MM.1S (cell line): ENCODE measurements around the gene MMP25.

Experiments used
- DNase-seq: peaks from one replicate; pipeline ENCODE4 v3.0.0-alpha.2; 2015
- H2AFZ ChIP-seq: fragments of 300-600 bp; sonication (generic); 2 replicates; pipeline ENCODE4 v1.6.0; 2016; ENCODE audit warnings: antibody characterized with exemption, low read length
- H3F3A ChIP-seq: fragments of 300-600 bp; sonication (generic); 2 replicates; pipeline ENCODE4 v1.6.1; 2016; ENCODE audit warnings: mild to moderate bottlenecking, antibody characterized with exemption, low read length, moderate library complexity, mixed read lengths; ENCODE audit not compliant: insufficient read depth
- H3K27ac ChIP-seq: fragments of 300-600 bp; sonication (generic); 2 replicates; pipeline ENCODE4 v1.5.1; 2016; ENCODE audit warnings: mild to moderate bottlenecking, low read length
- H3K27me3 ChIP-seq: fragments of 300-600 bp; sonication (generic); replicated peaks from 2 replicates; pipeline ENCODE4 v1.6.0; 2016; ENCODE audit warnings: low read length; ENCODE audit not compliant: insufficient read depth
- H3K36me3 ChIP-seq: fragments of 300-600 bp; sonication (generic); replicated peaks from 2 replicates; pipeline ENCODE4 v1.6.1; 2016; ENCODE audit warnings: mild to moderate bottlenecking, low read length, mixed read lengths; ENCODE audit not compliant: insufficient read depth
- H3K4me1 ChIP-seq: fragments of 300-600 bp; sonication (generic); 2 replicates; pipeline ENCODE4 v1.6.1; 2016; ENCODE audit warnings: low read length, mixed read lengths
- H3K4me2 ChIP-seq: fragments of 300-600 bp; sonication (generic); 2 replicates; pipeline ENCODE4 v1.6.0; 2016; ENCODE audit warnings: low read depth, low read length
- H3K4me3 ChIP-seq: fragments of 300-600 bp; sonication (generic); 2 replicates; pipeline ENCODE4 v1.5.1; 2016; ENCODE audit warnings: low read length, mixed read lengths
- H3K79me2 ChIP-seq: fragments of 300-600 bp; sonication (generic); 2 replicates; pipeline ENCODE4 v1.6.1; 2016; ENCODE audit warnings: mixed run types, low read length, mixed read lengths
- H3K9ac ChIP-seq: fragments of 300-600 bp; sonication (generic); 2 replicates; pipeline ENCODE4 v1.6.1; 2016; ENCODE audit warnings: low read length, mixed read lengths
- H3K9me2 ChIP-seq: fragments of 300-600 bp; sonication (generic); replicated peaks from 2 replicates; pipeline ENCODE4 v1.6.1; 2016; ENCODE audit warnings: mild to moderate bottlenecking, low read length, mixed read lengths; ENCODE audit not compliant: insufficient read depth
- H3K9me3 ChIP-seq: fragments of 300-600 bp; sonication (generic); replicated peaks from 2 replicates; pipeline ENCODE4 v1.6.1; 2016; ENCODE audit warnings: mild to moderate bottlenecking, low read length, mixed read lengths; ENCODE audit not compliant: insufficient read depth
- H4K20me1 ChIP-seq: fragments of 300-600 bp; sonication (generic); 2 replicates; pipeline ENCODE4 v1.6.1; 2016; ENCODE audit warnings: mild to moderate bottlenecking, low read length, moderate library complexity, mixed read lengths; ENCODE audit not compliant: insufficient read depth
- EZH2 ChIP-seq: fragments of 300-600 bp; sonication (generic); optimal IDR thresholded peaks from 2 replicates; pipeline ENCODE3; 2017; ENCODE audit warnings: low read depth, mild to moderate bottlenecking, antibody characterized with exemption, low read length, mixed read lengths
- EZH2phosphoT487 ChIP-seq: fragments of 300-600 bp; sonication (generic); IDR thresholded peaks from 2 replicates; pipeline ENCODE4 v1.6.1; 2018; ENCODE audit warnings: antibody characterized with exemption, low read length
- TF ChIP-seq, protein P1 (sequence below): fragments of 300-600 bp; sonication (generic); IDR thresholded peaks from 2 replicates; pipeline ENCODE4 v1.5.1; 2016; ENCODE audit warnings: antibody characterized with exemption, low read length, mixed read lengths

MMP25 gene

DNA sequence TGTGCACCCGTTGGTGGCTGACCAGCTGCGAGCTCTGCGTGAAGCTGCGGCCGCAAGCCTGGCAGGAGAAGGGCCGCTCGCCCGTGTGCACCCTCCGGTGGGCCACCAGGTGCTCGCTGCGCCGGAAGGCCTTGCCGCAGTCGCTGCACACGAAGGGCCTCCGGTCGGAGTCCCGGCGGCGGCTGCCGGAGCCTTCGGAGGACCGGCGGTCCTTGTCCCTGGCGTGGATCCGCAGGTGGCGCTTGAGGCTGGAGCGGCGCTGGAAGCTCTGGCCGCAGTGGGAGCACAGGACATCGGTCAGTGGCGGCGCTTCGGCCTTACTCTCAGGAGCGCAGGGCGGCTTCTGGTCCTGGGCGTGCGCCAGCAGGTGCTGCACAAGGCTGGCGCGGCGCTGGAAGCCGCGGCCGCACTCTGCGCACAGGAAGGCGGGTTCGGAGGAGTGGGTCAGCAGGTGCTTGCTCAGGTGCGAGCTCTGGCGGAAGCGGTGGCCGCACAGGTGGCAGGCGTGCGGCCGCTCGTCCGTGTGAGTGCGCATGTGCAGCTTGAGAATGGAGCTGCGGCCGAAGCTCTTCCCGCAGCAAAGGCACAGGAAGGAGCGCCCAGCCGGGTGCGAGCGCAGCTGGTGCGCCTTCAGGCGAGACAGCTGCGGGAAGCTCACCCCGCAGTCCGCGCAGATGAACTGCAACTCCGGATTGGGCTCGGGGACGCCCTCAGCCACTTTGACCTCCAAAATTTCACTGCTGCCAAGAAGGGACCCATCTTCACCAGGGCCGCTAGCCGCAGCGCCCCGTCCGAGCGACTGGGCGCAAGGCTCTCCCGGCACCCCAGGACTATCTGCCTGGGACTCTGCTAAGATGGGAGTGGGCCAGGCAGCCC is 43.6 kb downstream of the MMP25 start:
- H3K27me3 ChIP-seq: peaks cover 54% of the 10 kb centered on the region
- H3K36me3 ChIP-seq: no peaks in the 10 kb centered on the region
- no peak overlapping the region for H3K27ac ChIP-seq
- H3K4me3 ChIP-seq: no peak overlapping the region
- DNase-seq: no peak
- no peak overlapping the region for H3K4me2 ChIP-seq
- no peaks in the 10 kb centered on the region for H3K9me3 ChIP-seq
- TF ChIP-seq, protein P1, sequence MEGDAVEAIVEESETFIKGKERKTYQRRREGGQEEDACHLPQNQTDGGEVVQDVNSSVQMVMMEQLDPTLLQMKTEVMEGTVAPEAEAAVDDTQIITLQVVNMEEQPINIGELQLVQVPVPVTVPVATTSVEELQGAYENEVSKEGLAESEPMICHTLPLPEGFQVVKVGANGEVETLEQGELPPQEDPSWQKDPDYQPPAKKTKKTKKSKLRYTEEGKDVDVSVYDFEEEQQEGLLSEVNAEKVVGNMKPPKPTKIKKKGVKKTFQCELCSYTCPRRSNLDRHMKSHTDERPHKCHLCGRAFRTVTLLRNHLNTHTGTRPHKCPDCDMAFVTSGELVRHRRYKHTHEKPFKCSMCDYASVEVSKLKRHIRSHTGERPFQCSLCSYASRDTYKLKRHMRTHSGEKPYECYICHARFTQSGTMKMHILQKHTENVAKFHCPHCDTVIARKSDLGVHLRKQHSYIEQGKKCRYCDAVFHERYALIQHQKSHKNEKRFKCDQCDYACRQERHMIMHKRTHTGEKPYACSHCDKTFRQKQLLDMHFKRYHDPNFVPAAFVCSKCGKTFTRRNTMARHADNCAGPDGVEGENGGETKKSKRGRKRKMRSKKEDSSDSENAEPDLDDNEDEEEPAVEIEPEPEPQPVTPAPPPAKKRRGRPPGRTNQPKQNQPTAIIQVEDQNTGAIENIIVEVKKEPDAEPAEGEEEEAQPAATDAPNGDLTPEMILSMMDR: no peak
- no peak for TF ChIP-seq EZH2
- TF ChIP-seq EZH2phosphoT487: no peak
- H3F3A ChIP-seq: peaks cover 2% of the 10 kb centered on the region; the same call in 1 of the 2 replicates
- H2AFZ ChIP-seq: no peak overlapping the region
- H3K4me1 ChIP-seq: peaks cover 4% of the 10 kb centered on the region; the same call in 1 of the 2 replicates
- no peaks in the 10 kb centered on the region for H3K79me2 ChIP-seq
- H3K9ac ChIP-seq: no peak overlapping the region
- no peaks in the 10 kb centered on the region for H3K9me2 ChIP-seq
- H4K20me1 ChIP-seq: no peaks in the 10 kb centered on the region

DNA sequence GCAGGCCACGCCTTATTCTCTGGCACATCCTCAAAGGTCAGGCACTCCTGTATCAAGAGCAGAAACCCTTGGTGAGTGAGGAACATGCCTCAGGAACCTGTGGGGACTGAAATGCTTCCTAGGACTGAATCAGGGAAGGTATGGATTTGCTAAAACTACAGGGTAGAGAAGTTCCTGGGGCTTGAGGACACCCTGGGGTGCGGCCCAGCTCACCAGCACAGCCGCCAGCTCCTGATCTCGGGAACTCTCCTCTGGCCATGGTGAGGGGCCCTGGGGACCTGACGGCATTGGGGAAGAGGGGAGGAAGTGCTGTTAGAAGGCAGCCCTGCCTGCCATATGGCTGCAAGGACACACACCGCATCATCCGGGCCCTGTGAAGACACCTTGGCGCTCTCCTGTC is 45.2 kb downstream of the MMP25 start:
- Histone ChIP-seq H3K9me3 (no peaks in the 10 kb centered on the region), H3K4me2 (no peak overlapping the region), H3K4me3 (no peak overlapping the region), H3K79me2 (no peaks in the 10 kb centered on the region), H3K36me3 (no peaks in the 10 kb centered on the region), H3K9ac (no peak overlapping the region), H2AFZ (no peak overlapping the region), H3K9me2 (no peaks in the 10 kb centered on the region), H3K4me1 (peaks cover 10% of the 10 kb centered on the region), H3K27me3 (peaks cover 49% of the 10 kb centered on the region), H3K27ac (no peak overlapping the region), H4K20me1 (no peaks in the 10 kb centered on the region), H3F3A (peaks cover 8% of the 10 kb centered on the region; the same call in 1 of the 2 replicates)
- TF ChIP-seq EZH2phosphoT487 (no peak), EZH2 (no peak)
- TF ChIP-seq, protein P1: no peak
- no peak for DNase-seq

DNA sequence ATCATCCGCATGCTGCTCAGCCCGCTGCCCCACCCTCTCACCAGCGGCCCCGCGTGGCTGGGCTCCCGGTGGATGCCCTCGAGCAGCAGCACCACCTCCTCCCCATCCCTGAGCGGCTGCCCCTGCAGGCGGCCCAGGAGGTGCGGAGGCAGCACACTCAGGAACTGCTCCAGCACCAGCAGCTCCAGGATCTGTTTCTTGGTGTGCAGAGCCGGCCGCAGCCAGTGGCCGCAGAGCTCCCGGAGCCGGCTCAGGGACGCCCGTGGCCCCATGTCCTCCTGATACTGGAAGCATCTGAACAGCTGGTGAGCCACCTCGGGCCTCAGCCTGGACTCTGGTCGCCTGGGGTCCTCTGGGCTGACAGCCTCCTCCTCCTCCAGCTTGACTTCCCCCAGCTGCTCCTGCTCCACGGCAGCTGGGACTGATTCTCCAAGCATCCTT is 46.2 kb downstream of the MMP25 start:
- Histone ChIP-seq H3K79me2 (no peaks in the 10 kb centered on the region), H3K9me2 (no peaks in the 10 kb centered on the region), H3K27ac (no peak overlapping the region), H2AFZ (no peak overlapping the region), H3K27me3 (peaks cover 55% of the 10 kb centered on the region), H3K9me3 (no peaks in the 10 kb centered on the region), H3K9ac (no peak overlapping the region), H3F3A (peaks cover 8% of the 10 kb centered on the region; the same call in 1 of the 2 replicates), H4K20me1 (no peaks in the 10 kb centered on the region), H3K4me3 (no peak overlapping the region), H3K4me1 (peaks cover 10% of the 10 kb centered on the region), H3K36me3 (no peaks in the 10 kb centered on the region), H3K4me2 (no peak overlapping the region)
- TF ChIP-seq, protein P1: no peak
- TF ChIP-seq EZH2phosphoT487 (no peak), EZH2 (no peak)
- DNase-seq: no peak
